Islet precursor cell (in vitro differentiated cells): ENCODE measurements around the gene VWA2.

Experiments
- DNase-seq: peaks from one replicate; pipeline ENCODE4 v3.0.0-alpha.2; 2018

The VWA2 gene

GRCh38 chr10:114250716-114251115 lies 11.7 kb downstream of the VWA2 start:
- DNase-seq, result no peak

GRCh38 chr10:114252092-114252491 lies 13.0 kb downstream of the VWA2 start:
- DNase-seq, result no peak

- DNase-seq, result no peak
Measured at GRCh38 chr10:114252883-114253282, 13.8 kb downstream of the VWA2 start.

GRCh38 chr10:114255227-114255626 lies 16.2 kb downstream of the VWA2 start:
- no peak for DNase-seq

- DNase-seq, result no peak
Measured at GRCh38 chr10:114256008-114256765, 17.1 kb downstream of the VWA2 start.

- DNase-seq, result no peak
Measured at GRCh38 chr10:114256822-114257221, 17.8 kb downstream of the VWA2 start.

- DNase-seq, result no peak
Measured at GRCh38 chr10:114257498-114257897, 18.4 kb downstream of the VWA2 start.

GRCh38 chr10:114258274-114258840 lies 19.3 kb downstream of the VWA2 start:
- DNase-seq, result peak; percentile 72

GRCh38 chr10:114259824-114260223 lies 20.8 kb downstream of the VWA2 start:
- no peak for DNase-seq

- DNase-seq, result no peak
Measured at GRCh38 chr10:114260366-114260765, 21.3 kb downstream of the VWA2 start.

- no peak for DNase-seq
Measured at GRCh38 chr10:114261076-114261475, 22.0 kb downstream of the VWA2 start.

- no peak for DNase-seq
Measured at GRCh38 chr10:114262496-114262895, 23.4 kb downstream of the VWA2 start.

GRCh38 chr10:114265392-114266053 lies 26.5 kb downstream of the VWA2 start:
- no peak for DNase-seq

- DNase-seq, result no peak
Measured at GRCh38 chr10:114266521-114266920, 27.5 kb downstream of the VWA2 start.

- no peak for DNase-seq
Measured at GRCh38 chr10:114271075-114271778, 32.2 kb downstream of the VWA2 start.

GRCh38 chr10:114271779-114272167 lies 32.7 kb downstream of the VWA2 start:
- peak; percentile 89 for DNase-seq

GRCh38 chr10:114272696-114273095 lies 33.6 kb downstream of the VWA2 start:
- peak; percentile 32 for DNase-seq

GRCh38 chr10:114273910-114274309 lies 34.9 kb downstream of the VWA2 start:
- DNase-seq, result peak; percentile 17

- peak; percentile 32 for DNase-seq
Measured at GRCh38 chr10:114274616-114275453, 35.8 kb downstream of the VWA2 start.

- peak; percentile 53 for DNase-seq
Measured at GRCh38 chr10:114276066-114276465, 37.0 kb downstream of the VWA2 start.

GRCh38 chr10:114276671-114277070 lies 37.6 kb downstream of the VWA2 start:
- peak; percentile 69 for DNase-seq

GRCh38 chr10:114278140-114278883 lies 39.3 kb downstream of the VWA2 start:
- DNase-seq, result peak; percentile 53
